ENCODE results near the gene UBASH3A. TPM values are rescaled to one million over a fixed set of nuclear protein-coding genes. Genes with fewer than 3 reads are reported as not detected.
A peak's percentile ranks its signal among the peaks of the same experiment; 100 is the strongest.
"Not testable (repeated sequence)": the region's sequence is repeated elsewhere in the genome, so short reads cannot be mapped to it uniquely, and the experiment has no call there.

UBASH3A gene
- total and polyA plus RNA-seq, 8 donors: 0.18 to 4.6 (median 0.31) TPM; not detected in 1

- intact Hi-C loops (cut with DNase I; ENCODE audit: low total_unique reads): no loop called here
- H3K27ac ChIP-seq: peak overlapping the region; percentile 30 to 86 (median 66)
- H3K4me1 ChIP-seq: peaks cover 28 to 66% (median 48%) of the 10 kb centered on the region in 4 donors
- WGBS, 5 donors: 53 to 69% (median 61%) methylated on average over 2 of the region's 2 CpGs
- TF ChIP-seq POLR2AphosphoS5 (IDR thresholded peaks at IDR 0.05) (no peak), CTCF (IDR thresholded peaks at IDR 0.05) (no peak), EP300 (IDR thresholded peaks at IDR 0.05) (no peak), POLR2A (IDR thresholded peaks at IDR 0.05) (no peak)
- DNase-seq: peak in 1 of 2 donors; percentile 57
- H3K36me3 ChIP-seq: no peaks in the 10 kb centered on the region
- peaks cover 0 to 6% (median 0%) of the 10 kb centered on the region in 3 donors for H3K27me3 ChIP-seq
- H3K4me3 ChIP-seq: no peak overlapping the region
- no peaks in the 10 kb centered on the region for H3K9me3 ChIP-seq
Measured at GRCh38 chr21:42469272-42469671, 65.6 kb downstream of the UBASH3A start.

GRCh38 chr21:42469726-42470125, 66.0 kb downstream of the UBASH3A start:
- DNase-seq; H3K36me3 ChIP-seq; H3K9me3 ChIP-seq; intact Hi-C loops (cut with DNase I; ENCODE audit: low total_unique reads); H3K27me3 ChIP-seq; H3K4me3 ChIP-seq: not testable (repeated sequence)
- Histone ChIP-seq H3K27ac (peak overlapping the region in 3 of 5 donors; percentile 55 to 86 (median 84)), H3K4me1 (peaks cover 25 to 66% (median 43%) of the 10 kb centered on the region in 4 donors)
- WGBS, 5 donors: 85 to 100% (median 99%) methylated on average over 4 of the region's 4 CpGs

GRCh38 chr21:42471206-42471605, 67.5 kb downstream of the UBASH3A start:
- Histone ChIP-seq H3K27ac (no peak overlapping the region), H3K9me3 (no peaks in the 10 kb centered on the region), H3K4me3 (no peak overlapping the region), H3K36me3 (no peaks in the 10 kb centered on the region), H3K4me1 (peaks cover 13 to 54% (median 30%) of the 10 kb centered on the region in 4 donors), H3K27me3 (peaks cover 0 to 9% (median 0%) of the 10 kb centered on the region in 3 donors)
- DNase-seq: no peak
- 89 to 95% (median 95%) methylated on average over 9 of the region's 9 CpGs for WGBS, 5 donors
- intact Hi-C loops (cut with DNase I; ENCODE audit: low total_unique reads): no loop called here
- no peak for TF ChIP-seq POLR2AphosphoS5 (IDR thresholded peaks at IDR 0.05)
- no peak for TF ChIP-seq CTCF (IDR thresholded peaks at IDR 0.05)
- TF ChIP-seq POLR2A (IDR thresholded peaks at IDR 0.05): no peak
- no peak for TF ChIP-seq EP300 (IDR thresholded peaks at IDR 0.05)

GRCh38 chr21:42471716-42472330, 68.1 kb downstream of the UBASH3A start:
- no peak for DNase-seq
- Histone ChIP-seq H3K4me1 (peaks cover 13 to 48% (median 25%) of the 10 kb centered on the region in 4 donors), H3K36me3 (no peaks in the 10 kb centered on the region), H3K9me3 (no peaks in the 10 kb centered on the region), H3K27ac (no peak overlapping the region), H3K27me3 (peaks cover 0 to 15% (median 0%) of the 10 kb centered on the region in 3 donors), H3K4me3 (no peak overlapping the region)
- TF ChIP-seq CTCF (IDR thresholded peaks at IDR 0.05): no peak
- TF ChIP-seq POLR2AphosphoS5 (IDR thresholded peaks at IDR 0.05): no peak
- TF ChIP-seq POLR2A (IDR thresholded peaks at IDR 0.05): no peak
- no peak for TF ChIP-seq EP300 (IDR thresholded peaks at IDR 0.05)
- intact Hi-C loops (cut with DNase I; ENCODE audit: low total_unique reads): no loop called here
- 91 to 95% (median 92%) methylated on average over 13 of the region's 13 CpGs for WGBS, 5 donors

- DNase-seq: no peak
- intact Hi-C loops (cut with DNase I; ENCODE audit: low total_unique reads): no loop called here
Measured at GRCh38 chr21:42472521-42472920, 68.8 kb downstream of the UBASH3A start.

More at GRCh38 chr21:42472521-42472920, 68.8 kb downstream of the UBASH3A start:
- Histone ChIP-seq H3K27me3 (peaks cover 0 to 15% (median 0%) of the 10 kb centered on the region in 3 donors), H3K36me3 (no peaks in the 10 kb centered on the region), H3K9me3 (no peaks in the 10 kb centered on the region), H3K27ac (no peak overlapping the region), H3K4me3 (no peak overlapping the region), H3K4me1 (peaks cover 13 to 41% (median 18%) of the 10 kb centered on the region in 4 donors)
- 70 to 89% (median 84%) methylated on average over 7 of the region's 7 CpGs for WGBS, 5 donors
- no peak for TF ChIP-seq POLR2AphosphoS5 (IDR thresholded peaks at IDR 0.05)
- no peak for TF ChIP-seq POLR2A (IDR thresholded peaks at IDR 0.05)
- no peak for TF ChIP-seq CTCF (IDR thresholded peaks at IDR 0.05)
- no peak for TF ChIP-seq EP300 (IDR thresholded peaks at IDR 0.05)
